Sigmoid colon (tissue), 4 donors: ENCODE measurements around the gene PLPP6.

Experiments
- CTCF ChIP-seq, 4 experiments: fragments of 450-650 bp in 3 of 4; fragments of 200-600 bp in 1 of 4; IDR thresholded peaks; one replicate each; pipeline ENCODE4 v1.5.1; 2016 to 2019; ENCODE audit warnings: antibody characterized with exemption in 4 of 4, mild to moderate bottlenecking in 3 of 4, moderate library complexity in 2 of 4
- POLR2A ChIP-seq, 2 donors: fragments of 450-650 bp; IDR thresholded peaks; one replicate each; pipeline ENCODE4 v1.6.1; 2016; ENCODE audit warnings: antibody characterized with exemption in 2 of 2, mild to moderate bottlenecking in 2 of 2, moderate library complexity in 2 of 2
- POLR2AphosphoS5 ChIP-seq, 4 donors: sonication (generic); formaldehyde crosslinking; IDR thresholded peaks; one replicate each; pipeline ENCODE4 v1.6.1; 2017; ENCODE audit warnings: antibody characterized with exemption in 4 of 4

DNA sequence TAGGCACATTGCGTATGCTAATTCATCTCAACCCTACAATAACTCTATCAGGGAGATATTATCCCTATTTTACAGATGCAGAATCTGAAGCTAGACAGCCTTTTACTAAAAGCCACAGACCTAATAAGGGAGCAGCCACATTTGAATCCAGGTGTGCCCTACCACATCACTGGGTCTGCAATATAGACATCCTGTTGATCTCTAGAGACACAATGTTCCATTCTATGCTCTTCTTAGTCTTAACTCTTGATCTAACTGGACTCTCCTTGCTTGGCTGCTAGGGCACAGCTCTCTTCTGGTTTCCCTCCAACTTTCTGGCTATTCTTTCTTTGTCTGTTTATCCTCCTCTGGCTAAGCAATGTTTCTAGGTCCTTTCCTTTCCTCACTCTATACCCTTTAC, 5.6 kb downstream of the PLPP6 start:
- no peak for TF ChIP-seq CTCF (IDR thresholded peaks at IDR 0.05)
- no peak for TF ChIP-seq POLR2A (IDR thresholded peaks at IDR 0.05)
- no peak for TF ChIP-seq POLR2AphosphoS5 (IDR thresholded peaks at IDR 0.05)
